Caco-2 (cell line): Measurements from ENCODE around the gene SMARCB1. TPM values are rescaled to one million over a fixed set of nuclear protein-coding genes. Genes with fewer than 3 reads are reported as not detected.
A peak's percentile ranks its signal among the peaks of the same experiment; 100 is the strongest.

Source experiments
- BruUV-seq: library from RNA; stranded (reverse); fragments of 400-500 nt; replicated peaks from 2 replicates; lab custom pipeline; 2021; lab: Mats Ljungman, UMichigan
- CTCF ChIA-PET: fragments of 300-600 bp; sonication (Branson Sonifier 250); formaldehyde crosslinking; loops from one replicate; lab custom pipeline; 2022; ENCODE audit warnings: antibody characterized with exemption; lab: Charles Lee
- POLR2A ChIA-PET: fragments of 300-600 bp; sonication (Branson Sonifier 250); formaldehyde crosslinking; loops from one replicate; lab custom pipeline; 2022; ENCODE audit warnings: antibody characterized with exemption; lab: Charles Lee
- DNase-seq, 2 experiments: peaks; one replicate each; pipeline versions ENCODE4 v3.0.0 to v3.0.0-alpha.2; 2020 to 2022
- H3K27me3 ChIP-seq: replicated peaks from 2 replicates; pipeline ENCODE4 v1.6.0; 2011; ENCODE audit warnings: low read length; ENCODE audit not compliant: control insufficient read depth, insufficient read depth
- H3K36me3 ChIP-seq: 2 replicates; pipeline ENCODE4 v1.5.1; 2011; ENCODE audit warnings: low read length; ENCODE audit not compliant: control insufficient read depth, insufficient read depth
- H3K4me1 ChIP-seq: fragments of 250-450 bp; sonication (Bioruptor Pico); 2 replicates; pipeline ENCODE4 v1.5.1; 2020; ENCODE audit warnings: mild to moderate bottlenecking
- H3K4me3 ChIP-seq: 2 replicates; pipeline ENCODE4 v1.5.1; 2011; ENCODE audit warnings: low read depth, mild to moderate bottlenecking, control low read depth, low read length
- H3K9me3 ChIP-seq: fragments of 250-450 bp; sonication (Bioruptor Pico); 2 replicates; pipeline ENCODE4 v1.5.1; 2020; ENCODE audit warnings: mild to moderate bottlenecking, moderate library complexity
- H3K27ac Mint-ChIP-seq: one replicate; pipeline ENCODE4 v1.8.0; 2022; ENCODE audit warnings: mixed read lengths; ENCODE audit not compliant: unreplicated experiment
- H3K27me3 Mint-ChIP-seq: one replicate; pipeline ENCODE4 v1.8.0; 2022; ENCODE audit warnings: mixed read lengths; ENCODE audit not compliant: insufficient read depth, unreplicated experiment
- H3K36me3 Mint-ChIP-seq: one replicate; pipeline ENCODE4 v1.8.0; 2022; ENCODE audit warnings: mild to moderate bottlenecking, mixed read lengths; ENCODE audit not compliant: insufficient read depth, unreplicated experiment
- H3K4me1 Mint-ChIP-seq: one replicate; pipeline ENCODE4 v1.8.0; 2022; ENCODE audit warnings: low read depth, mixed read lengths; ENCODE audit not compliant: unreplicated experiment
- H3K4me3 Mint-ChIP-seq: one replicate; pipeline ENCODE4 v1.8.0; 2022; ENCODE audit warnings: mild to moderate bottlenecking, moderate library complexity, mixed read lengths; ENCODE audit not compliant: unreplicated experiment
- H3K9me3 Mint-ChIP-seq: one replicate; pipeline ENCODE4 v1.8.0; 2022; ENCODE audit warnings: mixed read lengths; ENCODE audit not compliant: unreplicated experiment
- intact Hi-C: fragments of 100-400 bp; cut with micrococcal nuclease; formaldehyde crosslinking; loops from one replicate; pipeline ENCODE4 v1.10.0; 2022; ENCODE audit not compliant: unreplicated experiment
- total RNA-seq: library from RNA; stranded (reverse); gene quantifications from 2 replicates; pipeline ENCODE4 v1.2.3, GENCODE V29; 2022
- TF ChIP-seq, protein P1 (sequence below), 2 experiments: fragments of 200-600 bp in 1 of 2; IDR thresholded peaks; 1 replicate in 1 of 2; 2 replicates in 1 of 2; pipeline versions ENCODE4 v1.5.1 to v1.8.0; 2011 to 2022; ENCODE audit warnings: antibody characterized with exemption in 1 of 2, control low read depth in 1 of 2, inconsistent platforms in 1 of 2, low read depth in 1 of 2, low read length in 1 of 2, mild to moderate bottlenecking in 1 of 2, moderate library complexity in 1 of 2; ENCODE audit not compliant: insufficient read depth in 1 of 2, severe bottlenecking in 1 of 2, unreplicated experiment in 1 of 2

The SMARCB1 gene
- total RNA-seq, 1 experiment from 2014 or later: 157 TPM

DNA sequence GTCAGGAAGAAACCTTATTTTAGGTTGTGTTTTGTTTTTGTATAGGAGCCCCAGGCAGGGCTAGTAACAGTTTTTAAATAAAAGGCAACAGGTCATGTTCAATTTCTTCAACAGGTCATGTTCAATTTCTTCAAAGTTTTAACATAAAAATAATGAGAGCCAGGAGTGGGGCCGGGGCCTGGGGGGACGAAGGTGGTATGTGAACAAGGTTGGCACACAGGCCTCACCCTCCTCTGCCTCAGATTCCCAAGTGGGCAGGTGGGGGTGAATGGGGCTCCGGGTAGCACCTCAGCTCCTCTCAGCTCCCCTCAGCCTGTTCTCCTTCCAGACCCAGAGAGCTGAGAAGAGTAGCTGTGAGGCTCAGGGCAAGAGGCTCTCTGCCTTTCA lies 47.6 kb downstream of the SMARCB1 start:
- Histone ChIP-seq H3K36me3 (peaks cover 3% of the 10 kb centered on the region), H3K27me3 (no peaks in the 10 kb centered on the region), H3K9me3 (no peaks in the 10 kb centered on the region), H3K4me3 (no peak overlapping the region), H3K4me1 (no peaks in the 10 kb centered on the region)
- no peak overlapping the region for H3K27ac Mint-ChIP-seq
- TF ChIP-seq, protein P1, sequence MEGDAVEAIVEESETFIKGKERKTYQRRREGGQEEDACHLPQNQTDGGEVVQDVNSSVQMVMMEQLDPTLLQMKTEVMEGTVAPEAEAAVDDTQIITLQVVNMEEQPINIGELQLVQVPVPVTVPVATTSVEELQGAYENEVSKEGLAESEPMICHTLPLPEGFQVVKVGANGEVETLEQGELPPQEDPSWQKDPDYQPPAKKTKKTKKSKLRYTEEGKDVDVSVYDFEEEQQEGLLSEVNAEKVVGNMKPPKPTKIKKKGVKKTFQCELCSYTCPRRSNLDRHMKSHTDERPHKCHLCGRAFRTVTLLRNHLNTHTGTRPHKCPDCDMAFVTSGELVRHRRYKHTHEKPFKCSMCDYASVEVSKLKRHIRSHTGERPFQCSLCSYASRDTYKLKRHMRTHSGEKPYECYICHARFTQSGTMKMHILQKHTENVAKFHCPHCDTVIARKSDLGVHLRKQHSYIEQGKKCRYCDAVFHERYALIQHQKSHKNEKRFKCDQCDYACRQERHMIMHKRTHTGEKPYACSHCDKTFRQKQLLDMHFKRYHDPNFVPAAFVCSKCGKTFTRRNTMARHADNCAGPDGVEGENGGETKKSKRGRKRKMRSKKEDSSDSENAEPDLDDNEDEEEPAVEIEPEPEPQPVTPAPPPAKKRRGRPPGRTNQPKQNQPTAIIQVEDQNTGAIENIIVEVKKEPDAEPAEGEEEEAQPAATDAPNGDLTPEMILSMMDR (IDR thresholded peaks at IDR 0.05; ENCODE audit: insufficient read depth in 1 of 2, low read depth in 1 of 2, low read length in 1 of 2, severe bottlenecking in 1 of 2, unreplicated experiment in 1 of 2): no peak
- H3K4me1 Mint-ChIP-seq: peaks cover 7% of the 10 kb centered on the region
- POLR2A ChIA-PET: interaction anchor here (1.0 kb wide), 1 partner anchor 61 kb away, joined by 3 read pairs; the partner anchor contains the start of gene MMP11
- peaks cover 68% of the 10 kb centered on the region for H3K36me3 Mint-ChIP-seq
- intact Hi-C loops: no loop called here
- no peak overlapping the region for H3K4me3 Mint-ChIP-seq
- H3K9me3 Mint-ChIP-seq: no peaks in the 10 kb centered on the region
- DNase-seq: no peak
- CTCF ChIA-PET: no interaction called here
- H3K27me3 Mint-ChIP-seq: no peaks in the 10 kb centered on the region
- no TSS peak for BruUV-seq

DNA sequence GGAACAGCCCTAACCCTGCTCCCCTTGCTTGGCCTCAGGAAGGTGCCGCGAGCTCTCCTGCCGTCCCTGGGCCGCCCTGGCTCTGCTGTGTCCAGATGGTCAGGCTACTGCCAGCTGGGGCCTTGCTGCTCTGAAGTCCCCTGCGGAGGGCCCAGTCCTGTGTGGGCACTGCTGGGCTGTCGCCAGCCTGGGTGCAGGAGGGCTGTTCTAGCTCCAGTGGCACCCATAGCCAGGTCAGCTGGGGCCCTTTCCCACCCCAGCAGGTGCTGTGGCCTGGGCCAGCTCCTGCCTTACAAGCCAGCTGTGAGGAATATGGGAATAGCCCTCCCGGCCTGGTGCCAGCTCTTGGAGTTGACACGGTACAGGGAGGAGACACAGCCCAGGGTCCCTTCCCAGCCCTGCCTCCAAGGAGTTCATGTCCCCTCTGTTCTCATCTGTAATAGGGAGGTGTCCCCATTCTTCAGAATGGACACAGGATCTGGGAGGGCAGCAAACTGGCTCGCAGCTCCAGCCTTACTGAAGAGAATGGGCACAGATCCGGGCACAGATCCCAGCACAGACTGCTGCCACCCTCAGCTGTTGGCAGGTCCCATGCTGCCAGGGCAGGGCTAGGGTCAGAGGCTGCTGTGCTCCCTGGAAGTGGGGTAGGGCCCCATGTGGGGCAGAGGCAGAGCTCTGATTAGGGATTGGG lies 48.2 kb downstream of the SMARCB1 start:
- Mint-ChIP-seq H3K27me3 (no peaks in the 10 kb centered on the region), H3K4me1 (peaks cover 7% of the 10 kb centered on the region), H3K4me3 (no peak overlapping the region), H3K36me3 (peaks cover 68% of the 10 kb centered on the region), H3K27ac (no peak overlapping the region), H3K9me3 (no peaks in the 10 kb centered on the region)
- TF ChIP-seq, protein P1 (IDR thresholded peaks at IDR 0.05; ENCODE audit: insufficient read depth in 1 of 2, low read depth in 1 of 2, low read length in 1 of 2, severe bottlenecking in 1 of 2, unreplicated experiment in 1 of 2): no peak
- no peaks in the 10 kb centered on the region for H3K4me1 ChIP-seq
- no peak overlapping the region for H3K4me3 ChIP-seq
- H3K27me3 ChIP-seq: no peaks in the 10 kb centered on the region
- no TSS peak for BruUV-seq
- peak in 1 of 2 experiments; percentile 27 for DNase-seq
- no peaks in the 10 kb centered on the region for H3K9me3 ChIP-seq
- intact Hi-C loops: no loop called here
- peaks cover 3% of the 10 kb centered on the region for H3K36me3 ChIP-seq
- CTCF ChIA-PET: no interaction called here
- POLR2A ChIA-PET: interaction anchor here (0.5 to 1.0 kb wide), 2 partner anchors 23 to 62 kb away, joined by 3 to 6 read pairs; partner anchors contain the start of genes MMP11 and SLC2A11

DNA sequence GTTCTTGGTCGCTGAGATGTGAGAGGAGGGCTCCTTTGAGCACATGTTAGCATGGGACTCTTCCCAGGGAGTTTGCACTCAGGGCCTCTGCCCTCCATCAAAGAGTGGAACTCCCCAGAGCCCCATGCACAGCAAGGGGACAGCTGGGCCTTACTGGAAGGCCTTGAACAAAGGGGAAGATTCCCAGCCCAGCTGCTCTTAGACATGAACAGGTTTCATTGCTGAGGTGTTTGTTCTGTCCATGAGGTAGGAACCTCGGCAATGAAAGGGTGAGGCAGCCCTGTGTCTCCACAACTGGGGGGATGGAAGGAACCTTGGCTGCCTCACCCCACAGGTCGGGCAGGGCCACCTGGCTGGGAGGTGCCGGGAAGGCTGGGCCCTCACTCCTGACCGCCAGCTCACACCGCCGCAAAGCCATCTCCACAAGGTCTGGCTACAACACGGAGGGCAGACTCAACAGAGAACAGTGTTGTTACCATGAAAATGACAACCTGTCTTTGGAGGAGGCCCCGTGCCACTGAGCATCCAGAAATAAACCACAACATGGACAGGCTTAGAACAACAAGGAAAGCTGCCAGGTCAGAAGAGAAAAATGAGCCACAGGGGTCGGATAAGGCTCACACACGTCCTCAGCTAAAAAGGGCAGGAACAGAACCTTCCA lies 48.8 kb downstream of the SMARCB1 start:
- BruUV-seq: no TSS peak
- H3K36me3 Mint-ChIP-seq: peaks cover 62% of the 10 kb centered on the region
- H3K4me1 ChIP-seq: no peaks in the 10 kb centered on the region
- H3K4me3 Mint-ChIP-seq: no peak overlapping the region
- peaks cover 7% of the 10 kb centered on the region for H3K4me1 Mint-ChIP-seq
- H3K27me3 ChIP-seq: no peaks in the 10 kb centered on the region
- ChIA-PET POLR2A (interaction anchor here (1.0 kb wide), 1 partner anchor 63 kb away, joined by 3 read pairs; the partner anchor contains the start of gene MMP11), CTCF (no interaction called here)
- intact Hi-C loops: no loop called here
- no peaks in the 10 kb centered on the region for H3K9me3 ChIP-seq
- no peaks in the 10 kb centered on the region for H3K27me3 Mint-ChIP-seq
- TF ChIP-seq, protein P1 (IDR thresholded peaks at IDR 0.05; ENCODE audit: insufficient read depth in 1 of 2, low read depth in 1 of 2, low read length in 1 of 2, severe bottlenecking in 1 of 2, unreplicated experiment in 1 of 2): no peak
- DNase-seq: peak in 1 of 2 experiments; percentile 14
- H3K4me3 ChIP-seq: no peak overlapping the region
- no peaks in the 10 kb centered on the region for H3K9me3 Mint-ChIP-seq
- H3K27ac Mint-ChIP-seq: no peak overlapping the region
- H3K36me3 ChIP-seq: peaks cover 3% of the 10 kb centered on the region
